ENCODE results near the gene FOLR3.

GRCh38 chr11:72122607-72123006, 12.9 kb upstream of the FOLR3 start:
- TF ChIP-seq FOXM1 (IDR thresholded peaks at IDR 0.05; ENCODE audit: low read depth) (no peak), FOXJ3 (CRISPR knock-in tag; IDR thresholded peaks at IDR 0.05) (no peak), SIN3A (IDR thresholded peaks at IDR 0.05; ENCODE audit: borderline replicate concordance, low read depth, low read length) (no peak), GABPA (IDR thresholded peaks at IDR 0.05; ENCODE audit: low read depth) (no peak)

Measured in SK-N-SH (cell line).